Left cardiac atrium (tissue), 4 donors: ENCODE measurements around the gene CRY2. TPM values are rescaled to one million over a fixed set of nuclear protein-coding genes. Genes with fewer than 3 reads are reported as not detected.
A peak's percentile ranks its signal among the peaks of the same experiment; 100 is the strongest.

Experiments
- ATAC-seq, 2 donors: fragments of 200-7000 bp; cut with Tn5 transposase; one replicate each; pipeline ENCODE4 v1.9.1; 2020; ENCODE audit warnings: mild to moderate bottlenecking in 2 of 2, moderate library complexity in 2 of 2
- DNase-seq: peaks from one replicate; pipeline ENCODE4 v3.0.0-alpha.2; 2020
- intact Hi-C, 2 donors: fragments of 100-400 bp; cut with DNase I; formaldehyde crosslinking; loops; one replicate each; pipeline versions ENCODE4 v1.14.1 to v1.15.1; 2022 to 2023
- total RNA-seq, 2 donors: library from RNA; stranded (reverse); fragmentation: NEBNext Ultra II Directional; extraction: Animal tissue kit (Norgen Biotek cat#: 25700); gene quantifications; one replicate each; pipeline ENCODE4 v1.2.1, GENCODE V29; 2021
- donor health status: DM: no; HTN: yes; CAD: no.
- donor health status: DM: no; HTN: yes; CAD: no; lungs with severe emphysema.
- donor health status: DM: yes; HTN: yes; CAD: no.
- donor health status: Dilated cardiomyopathy.

The CRY2 gene
- total RNA-seq, 2 donors from 2014 or later, result 59.2 to 62.9 TPM

GRCh38 chr11:45924036-45924915, 77.0 kb downstream of the CRY2 start:
- ATAC-seq, result no peak

GRCh38 chr11:45924927-45925326, 77.7 kb downstream of the CRY2 start:
- ATAC-seq (no peak), DNase-seq (no peak)
- intact Hi-C loops, result no loop called here

More at GRCh38 chr11:45924036-45924915, 77.0 kb downstream of the CRY2 start:
- DNase-seq, result no peak
- intact Hi-C loops, result no loop called here

DNA sequence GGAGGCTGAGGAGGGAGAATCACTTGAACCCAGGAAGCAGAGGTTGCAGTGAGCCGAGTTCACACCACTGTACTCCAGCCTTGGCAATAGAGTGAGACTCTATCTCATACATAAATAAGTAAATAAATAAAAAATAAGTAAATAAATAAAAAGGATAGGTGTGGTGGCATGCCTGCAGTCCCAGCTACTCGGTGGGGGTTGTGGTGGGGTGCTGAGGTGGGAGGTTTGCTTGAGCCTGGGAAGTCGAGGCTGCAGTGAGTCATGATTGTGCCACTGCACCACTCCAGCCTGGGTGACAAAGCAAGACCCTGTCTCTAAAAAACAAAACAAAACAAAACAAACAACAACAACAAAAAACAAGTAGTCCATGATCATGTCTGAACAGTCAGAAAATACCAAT, 78.3 kb downstream of the CRY2 start:
- DNase-seq (no peak), ATAC-seq (no peak)
- intact Hi-C loops, result no loop called here

- intact Hi-C loops, result no loop called here
- ATAC-seq (no peak), DNase-seq (no peak)
Measured at GRCh38 chr11:45926001-45926401, 78.7 kb downstream of the CRY2 start.

DNA sequence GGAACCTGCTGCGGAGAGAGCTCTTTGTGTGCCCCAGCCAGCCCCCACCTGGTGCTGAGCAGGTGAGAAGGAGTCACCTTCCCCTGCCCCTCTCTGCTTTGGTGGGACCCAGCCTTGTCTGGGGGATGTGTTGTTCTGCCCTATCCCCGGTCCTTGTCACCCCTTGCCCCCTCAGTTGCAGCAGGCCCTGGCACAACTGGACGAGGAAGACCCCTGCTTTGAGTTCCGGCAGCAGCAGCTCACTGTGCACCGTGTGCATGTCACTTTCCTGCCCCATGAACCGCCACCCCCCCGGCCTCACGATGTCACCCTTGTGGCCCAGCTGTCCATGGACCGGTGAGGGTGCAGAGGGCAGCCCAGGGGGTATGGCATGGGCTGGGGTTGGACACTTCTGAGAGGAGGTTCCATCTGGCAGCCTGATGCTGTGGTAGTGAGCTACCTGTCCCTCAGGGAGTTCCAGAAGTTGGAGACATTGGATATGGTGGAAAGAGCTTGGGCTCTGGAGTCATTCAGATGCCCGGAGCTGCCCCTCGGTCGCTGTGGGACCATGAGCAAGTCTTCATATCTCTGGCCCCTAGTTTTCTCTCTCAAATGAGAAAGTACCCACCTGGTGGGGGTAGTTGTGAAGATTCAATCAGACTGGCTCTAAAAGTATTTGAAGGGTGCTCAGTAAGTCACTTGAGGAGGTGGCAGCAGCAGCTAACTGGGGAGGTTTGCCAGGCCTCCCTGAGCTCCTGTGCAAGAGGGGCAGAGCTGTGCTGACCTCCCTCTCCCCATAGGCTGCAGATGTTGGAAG, 79.5 kb downstream of the CRY2 start:
- ATAC-seq, result no peak
- intact Hi-C loops, result no loop called here
- no peak for DNase-seq

DNA sequence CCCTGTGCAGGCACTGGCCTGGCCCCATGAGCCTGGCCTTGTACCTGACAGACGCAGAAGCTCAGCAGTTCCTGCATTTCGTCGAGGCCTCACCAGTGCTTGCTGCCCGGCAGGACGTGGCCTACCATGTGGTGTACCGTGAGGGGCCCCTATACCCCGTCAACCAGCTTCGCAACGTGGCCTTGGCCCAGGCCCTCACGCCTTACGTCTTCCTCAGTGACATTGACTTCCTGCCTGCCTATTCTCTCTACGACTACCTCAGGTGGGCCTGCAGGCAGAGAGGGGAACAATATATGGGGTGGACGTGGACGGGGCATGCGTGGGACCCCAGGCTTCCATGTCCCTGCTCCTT, 80.0 kb downstream of the CRY2 start:
- intact Hi-C loops, result no loop called here
- DNase-seq, result no peak
- no peak for ATAC-seq

GRCh38 chr11:45927684-45928413, 80.6 kb downstream of the CRY2 start:
- ATAC-seq, result no peak
- no peak for DNase-seq
- intact Hi-C loops, result no loop called here

DNA sequence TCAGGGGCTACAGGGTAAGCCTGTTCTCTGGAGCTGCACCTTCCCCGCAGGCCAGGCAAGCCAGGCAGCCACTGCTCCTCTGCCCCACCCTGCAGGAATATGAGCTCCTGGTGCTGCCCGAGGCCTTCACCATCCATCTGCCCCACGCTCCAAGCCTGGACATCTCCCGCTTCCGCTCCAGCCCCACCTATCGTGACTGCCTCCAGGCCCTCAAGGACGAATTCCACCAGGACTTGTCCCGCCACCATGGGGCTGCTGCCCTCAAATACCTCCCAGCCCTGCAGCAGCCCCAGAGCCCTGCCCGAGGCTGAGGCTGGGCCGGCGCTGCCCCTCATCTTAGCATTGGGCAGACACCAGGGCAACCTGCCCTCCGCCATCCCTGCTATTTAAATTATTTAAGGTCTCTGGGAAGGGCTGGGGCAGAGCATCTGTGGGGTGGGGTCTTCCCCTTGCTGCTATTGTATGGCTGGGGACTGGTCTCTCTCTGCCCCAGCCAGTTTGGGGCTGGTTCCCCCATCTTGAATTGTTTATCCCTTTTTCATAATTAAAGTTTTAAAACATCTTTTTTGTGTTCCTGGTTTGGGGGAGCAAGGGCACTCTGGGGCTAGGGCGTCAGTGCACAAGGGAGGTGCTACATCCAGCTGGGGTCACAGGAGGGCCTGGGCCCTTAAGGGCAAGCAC, 81.4 kb downstream of the CRY2 start:
- no peak for DNase-seq
- no peak for ATAC-seq
- intact Hi-C loops, result no loop called here

GRCh38 chr11:45929486-45930030, 82.3 kb downstream of the CRY2 start:
- ATAC-seq (peak in 1 of 2 donors; percentile 4), DNase-seq (no peak)
- intact Hi-C loops, result no loop called here

DNA sequence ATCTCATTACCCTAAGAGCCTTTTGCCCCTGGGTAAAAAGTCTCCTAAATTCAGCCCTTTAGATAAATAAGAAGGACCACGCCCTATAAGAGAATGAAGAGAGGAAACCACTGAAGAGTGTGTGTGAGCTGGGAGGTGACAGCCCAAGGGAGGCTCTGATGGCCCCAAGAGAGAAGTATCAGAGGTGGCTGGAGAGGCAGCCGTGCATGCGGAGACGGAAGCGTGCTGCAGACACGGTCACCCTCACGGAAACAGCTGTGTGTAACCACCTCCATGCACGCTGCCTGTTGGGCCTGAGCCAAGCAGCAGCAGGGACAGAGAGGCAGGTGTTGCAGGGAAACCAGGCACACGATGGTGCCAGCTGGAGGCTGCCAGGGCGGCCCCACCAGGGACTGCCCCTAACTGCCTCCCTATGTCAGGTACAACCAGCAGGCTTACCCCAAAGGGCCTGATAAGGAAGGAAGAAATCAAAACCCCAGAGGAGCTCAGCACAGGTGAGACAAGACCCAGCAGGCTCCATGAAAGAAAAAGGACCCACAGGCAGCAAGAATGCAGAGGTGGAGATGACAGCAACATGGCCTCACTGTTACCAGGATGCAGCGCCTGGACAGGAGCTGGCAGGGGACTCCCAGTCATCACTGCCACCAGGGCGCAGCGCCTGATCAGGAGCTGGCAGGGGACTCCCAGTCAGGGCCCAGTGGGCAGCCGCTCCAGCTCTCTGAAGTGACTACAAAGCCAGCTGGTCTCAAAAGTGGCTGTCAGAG, 82.9 kb downstream of the CRY2 start:
- DNase-seq, result no peak
- intact Hi-C loops, result no loop called here
- ATAC-seq, result peak; percentile 54 to 59

DNA sequence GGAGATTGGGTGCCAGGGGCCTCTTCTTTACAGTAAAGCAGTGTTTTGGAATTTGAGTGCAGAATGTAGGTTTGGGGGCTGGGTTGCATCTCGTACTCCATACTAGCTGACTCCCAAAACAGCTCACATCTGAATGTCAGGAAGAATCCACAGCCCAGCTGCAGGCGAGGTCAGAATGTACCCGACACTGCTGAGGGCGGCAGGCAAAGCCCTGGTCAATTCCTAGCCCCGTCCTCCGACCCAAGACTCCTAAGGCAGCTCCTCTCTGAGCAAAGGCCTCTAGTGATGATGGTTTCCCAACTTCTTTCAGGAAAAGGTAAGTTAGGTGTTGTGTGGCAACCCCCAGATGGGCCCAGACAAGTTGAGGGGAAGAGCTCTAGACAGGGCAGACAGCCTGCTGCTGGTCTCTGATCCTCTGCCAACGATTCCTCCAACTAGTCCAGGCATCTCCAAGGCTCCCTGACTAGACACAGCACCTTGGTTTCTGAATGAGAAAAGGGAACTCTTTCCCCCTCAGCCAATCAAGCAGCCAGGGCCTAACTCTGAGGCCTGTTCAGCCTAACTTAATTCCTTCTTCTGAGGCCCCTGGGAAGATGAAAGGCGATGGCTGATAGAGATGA, 83.8 kb downstream of the CRY2 start:
- ATAC-seq (no peak), DNase-seq (no peak)
- intact Hi-C loops, result no loop called here

DNA sequence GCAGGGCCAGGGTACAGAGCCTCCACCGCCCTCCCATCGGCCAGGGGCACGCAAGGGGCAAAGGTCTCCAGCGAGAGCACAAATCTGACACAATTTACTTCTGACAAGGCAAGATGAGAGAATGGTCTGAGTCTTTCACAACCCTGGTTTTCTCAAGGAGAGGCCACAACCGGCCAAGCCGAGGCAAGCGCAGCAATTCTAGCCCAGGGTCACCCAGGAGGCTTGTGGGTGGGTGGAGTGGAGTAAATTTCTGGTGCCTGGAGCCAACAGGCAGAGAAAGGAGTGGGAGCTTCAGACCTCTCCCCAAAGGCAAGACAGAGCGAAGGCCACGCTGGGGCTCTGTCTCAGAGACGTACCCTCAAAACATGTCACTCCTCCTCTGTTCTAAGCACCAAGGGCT, 84.5 kb downstream of the CRY2 start:
- intact Hi-C loops, result no loop called here
- DNase-seq, result no peak
- peak in 1 of 2 donors; percentile 25 for ATAC-seq

GRCh38 chr11:45932217-45932616, 84.9 kb downstream of the CRY2 start:
- intact Hi-C loops, result no loop called here
- DNase-seq, result no peak
- no peak for ATAC-seq

Other genes with a start within 250 kb of the CRY2 start
- gene CHST1, start 181.9 kb upstream of the CRY2 start, total RNA-seq, result 1 to 10 TPM; 3.2 to 3.5 TPM
- 10 to 100 TPM; 12.4 to 13.3 TPM for gene SLC35C1, start 42.3 kb upstream of the CRY2 start, total RNA-seq
- 1 to 10 TPM; 5.0 to 6.9 TPM for gene MAPK8IP1, start 38.2 kb downstream of the CRY2 start, total RNA-seq
- gene FREY1, start 59.8 kb downstream of the CRY2 start, total RNA-seq, result under 1 TPM; 0.47 to 0.50 TPM
- gene PEX16, start 70.4 kb downstream of the CRY2 start, total RNA-seq, result 10 to 100 TPM; 13.6 to 18.4 TPM
- gene LARGE2, start 75.2 kb downstream of the CRY2 start, total RNA-seq, result under 1 TPM; 0.32 to 0.50 TPM